ENCODE measurements around the gene OR4K17. TPM values are rescaled to one million over a fixed set of nuclear protein-coding genes. Genes with fewer than 3 reads are reported as not detected.
"Not testable (repeated sequence)": the region's sequence is repeated elsewhere in the genome, so short reads cannot be mapped to it uniquely, and the experiment has no call there.

Gene OR4K17
- polyA plus RNA-seq, 1 experiment, result not detected

GRCh38 chr14:20167091-20167490 lies 56.6 kb downstream of the OR4K17 start:
- H3K4me3 ChIP-seq (ENCODE audit: low read depth, low read length), result no peak overlapping the region
- DNase-seq (ENCODE audit: low read depth), result no peak
- ChIA-PET CTCF (no interaction called here), POLR2A (no interaction called here)
- H3K27me3 ChIP-seq (ENCODE audit: control insufficient read depth, insufficient read depth, low read length), result no peaks in the 10 kb centered on the region
- no peak for TF ChIP-seq CTCF (IDR thresholded peaks at IDR 0.05; ENCODE audit: insufficient read depth, low read depth, low read length)
- no peaks in the 10 kb centered on the region for H3K36me3 ChIP-seq (ENCODE audit: control insufficient read depth, insufficient read depth, low read length)

DNA sequence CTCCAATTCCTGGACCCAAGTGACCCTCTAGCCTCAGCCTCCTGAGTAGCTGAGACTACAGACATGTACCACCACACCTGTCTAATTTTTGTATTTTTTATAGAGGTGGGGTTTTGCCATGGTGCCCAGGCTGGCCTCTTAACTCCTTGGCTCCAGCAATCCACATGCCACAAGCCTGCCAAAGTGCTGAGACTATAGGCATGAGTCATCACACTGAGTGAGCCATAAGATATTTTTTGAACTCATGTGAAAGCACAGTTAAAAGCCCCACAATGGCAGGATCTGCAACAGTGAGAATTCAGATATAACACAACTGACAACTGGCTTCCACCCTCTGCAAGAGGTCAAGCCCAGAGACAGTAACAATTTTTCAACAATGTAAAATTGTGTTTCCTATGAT lies 59.3 kb downstream of the OR4K17 start:
- H3K27me3 ChIP-seq (ENCODE audit: control insufficient read depth, insufficient read depth, low read length); CTCF ChIA-PET; DNase-seq (ENCODE audit: low read depth); H3K4me3 ChIP-seq (ENCODE audit: low read depth, low read length); POLR2A ChIA-PET; H3K36me3 ChIP-seq (ENCODE audit: control insufficient read depth, insufficient read depth, low read length): not testable (repeated sequence)

Small RNAs within 50 kb of the gene (small RNA-seq; reads per million reads assigned to genes)
- gene RNA5SP380 (ENCODE audit: insufficient read length, low read depth, low replicate concordance), result not detected

Other genes with a start within 250 kb of the OR4K17 start
- gene OR4K2, start 235.6 kb upstream of the OR4K17 start, polyA plus RNA-seq (2011; rRNA removed), result not detected in 2 replicates
- gene OR4K5, start 190.1 kb upstream of the OR4K17 start, polyA plus RNA-seq (2011; rRNA removed), result not detected in 2 replicates
- not detected in 2 replicates for gene OR4K1, start 179.8 kb upstream of the OR4K17 start, polyA plus RNA-seq (2011; rRNA removed)
- not detected in 2 replicates for gene OR4K15, start 135.1 kb upstream of the OR4K17 start, polyA plus RNA-seq (2011; rRNA removed)
- not detected in 2 replicates for gene OR4Q2, start 108.6 kb upstream of the OR4K17 start, polyA plus RNA-seq (2011; rRNA removed)
- gene OR4K14, start 91.4 kb upstream of the OR4K17 start, polyA plus RNA-seq (2011; rRNA removed), result not detected in 2 replicates
- not detected in 2 replicates for gene OR4K13, start 74.7 kb upstream of the OR4K17 start, polyA plus RNA-seq (2011; rRNA removed)
- not detected in 2 replicates for gene OR4L1, start 50.7 kb upstream of the OR4K17 start, polyA plus RNA-seq (2011; rRNA removed)
- not detected in 2 replicates for gene OR4N5, start 28.1 kb downstream of the OR4K17 start, polyA plus RNA-seq (2011; rRNA removed)
- not detected in 2 replicates for gene OR11G2, start 80.2 kb downstream of the OR4K17 start, polyA plus RNA-seq (2011; rRNA removed)
- gene OR11H6, start 113.0 kb downstream of the OR4K17 start, polyA plus RNA-seq (2011; rRNA removed), result not detected in 2 replicates
- not detected in 2 replicates for gene OR11H7, start 118.2 kb downstream of the OR4K17 start, polyA plus RNA-seq (2011; rRNA removed)
- gene OR11H4, start 128.5 kb downstream of the OR4K17 start, polyA plus RNA-seq (2011; rRNA removed), result not detected in 2 replicates
- gene TTC5, start 195.2 kb downstream of the OR4K17 start, polyA plus RNA-seq (2011; rRNA removed), result 11.4 and 13.7 TPM in 2 replicates
- 41.0 and 69.8 TPM in 2 replicates for gene CCNB1IP1, start 222.5 kb downstream of the OR4K17 start, polyA plus RNA-seq (2011; rRNA removed)
- gene PARP2, start 232.9 kb downstream of the OR4K17 start, polyA plus RNA-seq (2011; rRNA removed), result 8.2 and 13.6 TPM in 2 replicates